GM18873 (cell line): ENCODE data around the gene NMNAT1.
A peak's percentile ranks its signal among the peaks of the same experiment; 100 is the strongest.
"Not testable (repeated sequence)": the region's sequence is repeated elsewhere in the genome, so short reads cannot be mapped to it uniquely, and the experiment has no call there.

Experiments used
- ATAC-seq: cut with Tn5 transposase; IDR thresholded peaks from one replicate; pipeline ENCODE4 v1.9.1; 2021; ENCODE audit warnings: mild to moderate bottlenecking, moderate library complexity, moderate number of reproducible peaks; ENCODE audit not compliant: unreplicated experiment, low FRiP score

NMNAT1 gene

GRCh38 chr1:9942939-9943788 is at the start of gene NMNAT1, which contains the start of gene LZIC:
NMNAT1 (plus strand) TSS chr1:9943475; CDS start chr1:9972074, 28,599 bp downstream.
LZIC (minus strand) TSS chr1:9943391; CDS start chr1:9936619, 6,772 bp downstream.
- ATAC-seq: peak; percentile 74

DNA sequence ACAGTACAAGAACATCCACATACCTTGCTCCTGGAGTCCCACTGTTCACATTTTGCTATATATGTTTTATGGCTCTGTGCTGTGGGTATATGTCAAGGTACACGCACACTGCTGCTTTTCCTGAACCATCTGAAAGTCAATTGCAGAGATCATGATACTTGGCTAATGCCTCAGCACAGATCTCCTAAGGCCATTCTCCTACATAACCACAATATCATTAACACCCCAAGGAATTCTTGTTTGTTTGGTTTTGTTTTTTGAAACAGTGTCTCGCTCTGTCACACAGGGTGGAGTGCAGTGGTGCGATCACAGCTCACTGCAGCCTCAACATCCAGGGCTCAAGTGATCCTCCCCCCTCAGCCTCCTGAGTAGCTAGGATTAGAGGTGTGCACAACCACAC is 49.2 kb upstream of the NMNAT1 start:
- no peak for ATAC-seq

DNA sequence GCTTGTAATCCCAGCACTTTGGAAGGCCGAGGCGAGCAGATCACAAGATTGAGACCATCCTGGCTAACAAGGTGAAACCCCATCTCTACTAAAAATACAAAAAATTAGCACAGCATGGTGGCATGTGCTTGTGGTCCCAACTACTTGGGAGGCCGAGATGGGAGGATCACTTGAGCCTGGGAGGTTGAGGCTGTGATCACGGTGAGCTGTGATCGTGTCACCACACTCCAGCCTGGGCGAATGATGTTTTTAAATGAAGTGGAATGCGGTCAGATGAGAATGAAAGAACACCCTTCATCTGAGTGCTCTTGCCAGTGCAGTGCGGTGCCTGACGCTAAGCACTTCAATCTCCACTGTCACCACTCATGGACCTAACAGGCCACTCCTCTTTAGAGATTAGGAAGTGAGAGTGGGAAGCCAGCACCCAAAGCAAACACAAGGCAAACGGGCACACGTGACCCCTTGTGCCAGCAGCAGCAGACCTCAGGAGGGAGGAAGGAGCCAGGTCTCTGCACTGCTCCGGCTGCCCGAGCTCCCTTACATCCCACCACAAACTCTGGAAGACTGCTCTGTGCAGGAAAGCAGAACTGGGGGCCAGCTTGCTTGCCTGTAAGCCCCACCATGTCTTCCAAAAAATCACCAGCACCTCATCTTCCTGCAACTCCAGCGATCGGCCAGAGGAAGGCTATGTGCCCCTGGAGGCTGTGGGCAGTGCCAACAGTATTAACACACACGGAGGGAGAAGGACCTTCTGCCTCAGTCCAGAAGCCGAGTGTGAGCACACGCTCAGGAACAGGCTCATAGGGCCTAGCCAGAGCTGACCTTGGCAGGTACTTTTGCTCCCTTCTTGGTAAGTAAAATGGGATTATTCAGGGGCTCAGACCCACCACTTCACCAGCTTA is 42.9 kb upstream of the NMNAT1 start:
- no peak for ATAC-seq

GRCh38 chr1:9901148-9902059 is 41.9 kb upstream of the NMNAT1 start:
- no peak for ATAC-seq

DNA sequence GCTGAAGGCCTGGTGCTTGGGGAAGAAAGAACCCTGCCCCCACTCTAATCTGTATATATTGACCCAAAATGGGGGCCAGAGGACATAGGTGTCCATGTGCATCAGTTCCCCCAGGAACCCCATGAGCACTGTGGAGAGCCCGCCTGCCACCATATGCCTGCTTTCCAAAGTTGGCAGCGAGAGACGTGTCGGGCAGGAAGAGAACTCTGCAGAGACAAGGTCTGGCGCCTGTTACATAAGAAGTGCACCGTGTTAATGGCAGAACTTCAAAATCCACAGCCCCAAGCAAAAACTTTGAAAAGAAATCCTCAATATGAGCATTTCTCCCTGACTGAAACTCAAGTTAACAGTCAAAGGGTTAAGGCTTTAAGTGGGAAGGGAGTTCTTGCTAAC is 41.2 kb upstream of the NMNAT1 start:
- no peak for ATAC-seq

DNA sequence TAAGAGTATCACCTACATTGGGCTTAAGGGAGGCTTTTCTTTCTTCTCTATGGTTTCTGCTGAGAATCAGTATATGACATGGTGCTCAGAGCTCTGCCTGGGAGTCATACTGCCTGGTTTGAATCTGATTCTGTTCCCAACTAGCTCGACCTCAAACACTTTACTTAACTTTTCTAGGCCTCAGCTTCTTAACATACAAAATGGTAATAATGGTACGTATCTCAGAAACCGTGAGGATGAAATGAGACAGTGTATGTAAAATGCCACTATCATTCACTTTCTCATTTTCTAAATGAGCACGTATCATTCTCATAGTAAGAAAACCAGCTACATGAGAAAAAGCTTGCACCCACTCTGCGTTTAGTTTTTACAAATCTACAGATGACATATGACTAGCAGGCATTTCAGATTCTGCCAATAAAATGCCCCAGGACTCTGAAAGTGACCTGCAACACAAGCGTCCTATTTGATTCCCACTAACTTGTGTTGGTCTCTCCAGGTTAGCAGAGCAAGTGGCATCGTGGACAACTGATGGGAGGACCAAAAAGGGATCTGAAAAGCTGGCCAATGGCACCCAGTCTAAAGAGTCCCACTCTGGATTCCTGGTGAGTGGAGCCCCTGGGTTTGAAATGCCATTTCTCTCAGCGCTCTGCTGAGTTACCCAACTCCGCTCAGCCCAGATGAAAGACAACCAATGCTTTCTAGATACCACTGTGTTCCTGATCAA is 39.3 kb upstream of the NMNAT1 start:
- no peak for ATAC-seq

DNA sequence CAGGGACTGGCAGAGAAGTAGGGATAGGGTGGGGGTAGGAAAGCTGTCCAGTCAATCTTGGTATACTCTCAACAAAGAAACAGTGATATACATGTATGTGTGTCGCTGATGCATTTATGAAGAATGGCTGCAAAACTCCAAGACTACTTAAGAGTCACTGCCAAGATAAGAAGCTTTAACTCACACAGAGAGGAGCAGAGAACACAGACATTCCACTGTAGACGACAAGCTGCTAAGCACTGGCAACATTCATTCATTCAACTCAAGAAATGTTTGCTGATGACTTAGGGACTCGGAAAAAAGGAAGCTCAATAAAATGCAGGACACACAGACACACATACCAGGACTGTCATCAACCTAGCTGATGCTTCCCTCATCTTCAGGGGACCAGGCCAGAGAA is 38.7 kb upstream of the NMNAT1 start:
- ATAC-seq: no peak

- ATAC-seq: no peak
Observed at GRCh38 chr1:9905010-9905409, 38.3 kb upstream of the NMNAT1 start.

DNA sequence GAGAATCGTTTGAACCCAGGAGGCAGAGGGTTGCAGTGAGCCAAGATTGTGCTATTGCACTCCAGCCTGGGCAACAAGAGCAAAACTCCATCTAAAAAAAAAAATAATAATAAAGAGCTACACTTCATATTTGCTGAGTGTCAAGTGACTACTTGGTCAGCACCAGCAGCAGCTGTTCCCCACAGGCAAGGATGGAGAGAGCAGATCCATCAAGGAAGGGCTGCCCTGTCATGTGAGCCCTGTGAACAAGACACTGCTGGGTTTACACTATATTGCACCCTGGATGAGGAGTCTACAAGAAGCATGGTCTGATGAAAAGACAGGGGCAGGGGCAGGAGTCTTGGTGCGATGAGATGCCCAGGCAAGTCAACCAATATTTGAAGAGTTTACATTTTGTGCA is 36.8 kb upstream of the NMNAT1 start:
- ATAC-seq: no peak

DNA sequence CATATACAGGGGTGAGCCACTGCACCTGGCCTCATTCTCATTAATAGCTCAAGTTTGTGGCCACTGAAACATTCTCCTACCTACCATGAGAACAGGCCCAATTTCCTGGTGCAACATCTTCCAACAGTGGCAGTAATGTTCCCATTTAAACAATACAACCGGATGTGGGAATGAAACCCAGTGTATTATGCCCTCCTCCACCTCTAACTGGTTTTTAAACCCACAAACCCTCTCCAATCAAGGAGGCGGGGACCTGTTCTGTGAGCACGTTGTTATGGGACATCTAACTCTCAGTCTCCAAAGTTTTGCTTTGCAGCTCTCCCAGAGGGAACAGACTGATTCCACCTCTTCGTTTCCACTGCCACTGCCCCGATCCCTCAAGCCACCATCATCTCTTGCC is 35.8 kb upstream of the NMNAT1 start:
- no peak for ATAC-seq

- ATAC-seq: no peak
Observed at GRCh38 chr1:9908871-9909233, 34.4 kb upstream of the NMNAT1 start.

- no peak for ATAC-seq
Observed at GRCh38 chr1:9909234-9910046, 33.8 kb upstream of the NMNAT1 start.

GRCh38 chr1:9910076-9910422 is 33.2 kb upstream of the NMNAT1 start, which contains the start of gene CTNNBIP1:
CTNNBIP1 (minus strand) TSS chr1:9910269; CDS start chr1:9872064, 38,205 bp downstream.
- no peak for ATAC-seq

DNA sequence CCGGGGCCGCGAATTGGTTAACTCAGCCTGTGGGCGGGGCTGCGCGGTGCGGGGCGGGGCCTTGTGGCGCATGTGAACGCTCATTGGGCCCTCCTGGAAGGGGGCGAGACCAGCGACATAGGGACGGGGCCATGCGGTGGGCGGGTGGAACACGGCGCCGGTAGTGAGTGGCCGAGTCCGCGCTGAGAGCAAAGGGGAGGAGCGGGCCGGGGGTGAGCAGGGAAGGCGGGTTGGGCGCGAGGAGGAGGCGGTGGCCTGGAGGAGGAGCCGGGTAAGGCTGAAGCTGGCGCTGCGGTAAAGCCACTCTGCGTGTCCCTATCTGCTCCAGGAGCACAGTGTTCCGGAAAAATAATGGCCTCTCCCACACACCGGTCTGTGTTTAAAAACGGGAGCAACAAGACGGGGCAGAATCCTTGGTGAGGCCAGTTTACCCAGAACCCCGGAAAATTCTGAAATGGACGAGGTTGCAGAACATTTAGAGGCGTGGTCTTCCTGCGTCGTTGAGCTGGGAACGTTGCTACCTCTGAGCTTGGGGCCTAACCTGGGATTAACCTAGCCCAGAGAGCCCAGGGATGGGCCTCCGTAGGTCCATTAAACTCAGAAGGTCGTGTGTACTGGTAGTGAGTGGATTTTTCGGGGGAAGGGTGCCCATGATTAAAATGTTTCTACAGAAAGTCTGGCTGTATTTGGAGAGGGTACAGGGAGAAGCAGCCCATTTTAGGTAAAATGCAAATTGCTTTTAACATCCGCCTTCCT is 32.7 kb upstream of the NMNAT1 start:
- ATAC-seq: peak; percentile 87

- no peak for ATAC-seq
Observed at GRCh38 chr1:9912264-9912936, 30.9 kb upstream of the NMNAT1 start.

DNA sequence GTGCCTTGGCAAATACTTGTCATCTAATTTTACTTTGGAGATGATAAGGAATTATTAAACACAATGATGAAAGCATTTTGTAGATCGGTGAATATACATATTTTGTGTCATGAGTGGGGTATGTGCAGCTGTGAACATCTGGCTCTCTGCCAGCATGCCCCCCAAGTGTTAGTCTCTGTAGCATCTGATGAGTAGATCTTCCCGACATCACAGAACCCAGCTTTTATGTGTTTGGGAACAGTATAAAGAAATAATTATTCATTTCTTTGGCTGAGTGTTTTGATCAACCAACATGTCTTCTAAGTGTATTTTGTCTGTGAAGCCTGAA is 28.7 kb upstream of the NMNAT1 start:
- no peak for ATAC-seq

DNA sequence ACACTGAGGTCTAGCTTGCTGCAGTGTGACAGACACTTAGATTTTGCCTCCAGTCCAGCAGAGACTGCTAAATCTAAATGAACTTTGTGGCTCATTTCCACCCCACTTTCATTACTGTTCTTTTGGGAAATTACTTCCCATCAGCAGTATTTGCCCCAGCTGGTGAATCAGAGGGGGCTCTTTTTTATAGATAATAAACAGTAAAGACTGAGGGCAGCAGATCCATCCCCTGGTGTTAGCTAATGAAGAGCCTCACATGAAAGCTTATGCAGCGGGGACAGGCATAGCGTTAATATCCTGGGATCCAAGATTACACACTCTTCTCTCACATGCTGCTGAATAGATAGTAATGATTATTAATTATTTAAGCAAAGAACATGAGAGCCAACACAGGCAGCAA is 26.8 kb upstream of the NMNAT1 start:
- ATAC-seq: no peak

GRCh38 chr1:9917495-9917894 is 25.8 kb upstream of the NMNAT1 start:
- not testable (repeated sequence) for ATAC-seq
